ENCODE results near the gene TGM2.

GRCh38 chr20:38159957-38160756, 4.9 kb downstream of the TGM2 start:
- TF ChIP-seq CTCF (IDR thresholded peaks at IDR 0.05 in 8 of 11, conservative IDR thresholded peaks at IDR 0.05 in 3 of 11), result no peak
- TF ChIP-seq POLR2AphosphoS5 (IDR thresholded peaks at IDR 0.05), result no peak

Measured in spleen (tissue), 7 donors.